ENCODE measurements around the gene DYNC1I1.

- TF ChIP-seq POLR2AphosphoS5 (IDR thresholded peaks at IDR 0.05) (no peak), CTCF (IDR thresholded peaks at IDR 0.05) (no peak), POLR2A (IDR thresholded peaks at IDR 0.05) (no peak), EP300 (IDR thresholded peaks at IDR 0.05) (no peak)
Observed at GRCh38 chr7:95993380-95993779, 221.0 kb downstream of the DYNC1I1 start.

Data from upper lobe of left lung (tissue), 4 donors.